MM.1S (cell line): ENCODE results near the gene BTNL8.

ENCODE experiments used
- EZH2 ChIP-seq: fragments of 300-600 bp; sonication (generic); optimal IDR thresholded peaks from 2 replicates; pipeline ENCODE3; 2017; ENCODE audit warnings: low read depth, mild to moderate bottlenecking, antibody characterized with exemption, low read length, mixed read lengths
- EZH2phosphoT487 ChIP-seq: fragments of 300-600 bp; sonication (generic); IDR thresholded peaks from 2 replicates; pipeline ENCODE4 v1.6.1; 2018; ENCODE audit warnings: antibody characterized with exemption, low read length
- TF ChIP-seq, protein P1 (sequence below): fragments of 300-600 bp; sonication (generic); IDR thresholded peaks from 2 replicates; pipeline ENCODE4 v1.5.1; 2016; ENCODE audit warnings: antibody characterized with exemption, low read length, mixed read lengths

DNA sequence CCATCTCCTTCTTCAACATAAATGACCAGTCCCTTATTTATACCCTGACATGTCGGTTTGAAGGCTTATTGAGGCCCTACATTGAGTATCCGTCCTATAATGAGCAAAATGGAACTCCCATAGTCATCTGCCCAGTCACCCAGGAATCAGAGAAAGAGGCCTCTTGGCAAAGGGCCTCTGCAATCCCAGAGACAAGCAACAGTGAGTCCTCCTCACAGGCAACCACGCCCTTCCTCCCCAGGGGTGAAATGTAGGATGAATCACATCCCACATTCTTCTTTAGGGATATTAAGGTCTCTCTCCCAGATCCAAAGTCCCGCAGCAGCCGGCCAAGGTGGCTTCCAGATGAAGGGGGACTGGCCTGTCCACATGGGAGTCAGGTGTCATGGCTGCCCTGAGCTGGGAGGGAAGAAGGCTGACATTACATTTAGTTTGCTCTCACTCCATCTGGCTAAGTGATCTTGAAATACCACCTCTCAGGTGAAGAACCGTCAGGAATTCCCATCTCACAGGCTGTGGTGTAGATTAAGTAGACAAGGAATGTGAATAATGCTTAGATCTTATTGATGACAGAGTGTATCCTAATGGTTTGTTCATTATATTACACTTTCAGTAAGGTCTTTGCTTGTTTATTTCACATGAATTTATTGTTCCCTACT lies 51.5 kb downstream of the BTNL8 start:
- TF ChIP-seq, protein P1, sequence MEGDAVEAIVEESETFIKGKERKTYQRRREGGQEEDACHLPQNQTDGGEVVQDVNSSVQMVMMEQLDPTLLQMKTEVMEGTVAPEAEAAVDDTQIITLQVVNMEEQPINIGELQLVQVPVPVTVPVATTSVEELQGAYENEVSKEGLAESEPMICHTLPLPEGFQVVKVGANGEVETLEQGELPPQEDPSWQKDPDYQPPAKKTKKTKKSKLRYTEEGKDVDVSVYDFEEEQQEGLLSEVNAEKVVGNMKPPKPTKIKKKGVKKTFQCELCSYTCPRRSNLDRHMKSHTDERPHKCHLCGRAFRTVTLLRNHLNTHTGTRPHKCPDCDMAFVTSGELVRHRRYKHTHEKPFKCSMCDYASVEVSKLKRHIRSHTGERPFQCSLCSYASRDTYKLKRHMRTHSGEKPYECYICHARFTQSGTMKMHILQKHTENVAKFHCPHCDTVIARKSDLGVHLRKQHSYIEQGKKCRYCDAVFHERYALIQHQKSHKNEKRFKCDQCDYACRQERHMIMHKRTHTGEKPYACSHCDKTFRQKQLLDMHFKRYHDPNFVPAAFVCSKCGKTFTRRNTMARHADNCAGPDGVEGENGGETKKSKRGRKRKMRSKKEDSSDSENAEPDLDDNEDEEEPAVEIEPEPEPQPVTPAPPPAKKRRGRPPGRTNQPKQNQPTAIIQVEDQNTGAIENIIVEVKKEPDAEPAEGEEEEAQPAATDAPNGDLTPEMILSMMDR, result no peak
- TF ChIP-seq EZH2phosphoT487, result no peak
- no peak for TF ChIP-seq EZH2
